ENCODE measurements around the gene R3HCC1L. TPM values are rescaled to one million over a fixed set of nuclear protein-coding genes. Genes with fewer than 3 reads are reported as not detected.
"Not testable (repeated sequence)": the region's sequence is repeated elsewhere in the genome, so short reads cannot be mapped to it uniquely, and the experiment has no call there.

Gene R3HCC1L
- total RNA-seq, 1 experiment from 2014 or later, result 38.3 TPM

- no peak for DNase-seq (ENCODE audit: low read depth, low spot score)
- in situ Hi-C loops (cut with HindIII; ENCODE audit: low pct_unique_long_range_greater_than_20kb, low sequenced_read_pairs), result no loop called here
Observed at GRCh38 chr10:98115031-98115787, 19.2 kb upstream of the R3HCC1L start.

- no peak for DNase-seq (ENCODE audit: low read depth, low spot score)
- in situ Hi-C loops (cut with HindIII; ENCODE audit: low pct_unique_long_range_greater_than_20kb, low sequenced_read_pairs), result no loop called here
Observed at GRCh38 chr10:98119891-98120290, 14.6 kb upstream of the R3HCC1L start.

- DNase-seq (ENCODE audit: low read depth, low spot score), result no peak
- in situ Hi-C loops (cut with HindIII; ENCODE audit: low pct_unique_long_range_greater_than_20kb, low sequenced_read_pairs), result no loop called here
Observed at GRCh38 chr10:98125940-98126631, 8.4 kb upstream of the R3HCC1L start.

GRCh38 chr10:98128802-98129201 lies 5.7 kb upstream of the R3HCC1L start:
- in situ Hi-C loops (cut with HindIII; ENCODE audit: low pct_unique_long_range_greater_than_20kb, low sequenced_read_pairs), result no loop called here

GRCh38 chr10:98131619-98132018 lies 2.8 kb upstream of the R3HCC1L start:
- in situ Hi-C loops (cut with HindIII; ENCODE audit: low pct_unique_long_range_greater_than_20kb, low sequenced_read_pairs), result no loop called here
- no peak for DNase-seq (ENCODE audit: low read depth, low spot score)

More at GRCh38 chr10:98128802-98129201, 5.7 kb upstream of the R3HCC1L start:
- no peak for DNase-seq (ENCODE audit: low read depth, low spot score)

- in situ Hi-C loops (cut with HindIII; ENCODE audit: low pct_unique_long_range_greater_than_20kb, low sequenced_read_pairs); DNase-seq (ENCODE audit: low read depth, low spot score): not testable (repeated sequence)
Observed at GRCh38 chr10:98133075-98133752, 1.2 kb upstream of the R3HCC1L start.

GRCh38 chr10:98134117-98134430 lies 383 bp upstream of the R3HCC1L start:
- in situ Hi-C loops (cut with HindIII; ENCODE audit: low pct_unique_long_range_greater_than_20kb, low sequenced_read_pairs), result no loop called here
- no peak for DNase-seq (ENCODE audit: low read depth, low spot score)

GRCh38 chr10:98135222-98135899 lies 904 bp downstream of the R3HCC1L start:
- in situ Hi-C loops (cut with HindIII; ENCODE audit: low pct_unique_long_range_greater_than_20kb, low sequenced_read_pairs), result no loop called here
- no peak for DNase-seq (ENCODE audit: low read depth, low spot score)

- DNase-seq (ENCODE audit: low read depth, low spot score); in situ Hi-C loops (cut with HindIII; ENCODE audit: low pct_unique_long_range_greater_than_20kb, low sequenced_read_pairs): not testable (repeated sequence)
Observed at GRCh38 chr10:98136775-98137174, 2.3 kb downstream of the R3HCC1L start.

- in situ Hi-C loops (cut with HindIII; ENCODE audit: low pct_unique_long_range_greater_than_20kb, low sequenced_read_pairs), result no loop called here
- no peak for DNase-seq (ENCODE audit: low read depth, low spot score)
Observed at GRCh38 chr10:98138031-98138430, 3.6 kb downstream of the R3HCC1L start.

- no peak for DNase-seq (ENCODE audit: low read depth, low spot score)
- in situ Hi-C loops (cut with HindIII; ENCODE audit: low pct_unique_long_range_greater_than_20kb, low sequenced_read_pairs), result no loop called here
Observed at GRCh38 chr10:98139431-98139830, 5.0 kb downstream of the R3HCC1L start.

- peak; percentile 25 for DNase-seq (ENCODE audit: low read depth, low spot score)
- in situ Hi-C loops (cut with HindIII; ENCODE audit: low pct_unique_long_range_greater_than_20kb, low sequenced_read_pairs), result no loop called here
Observed at GRCh38 chr10:98141484-98142073, 7.1 kb downstream of the R3HCC1L start.

GRCh38 chr10:98144985-98145384 lies 10.5 kb downstream of the R3HCC1L start:
- in situ Hi-C loops (cut with HindIII; ENCODE audit: low pct_unique_long_range_greater_than_20kb, low sequenced_read_pairs), result no loop called here

GRCh38 chr10:98149858-98150257 lies 15.4 kb downstream of the R3HCC1L start:
- DNase-seq (ENCODE audit: low read depth, low spot score), result no peak
- in situ Hi-C loops (cut with HindIII; ENCODE audit: low pct_unique_long_range_greater_than_20kb, low sequenced_read_pairs), result loop anchor here (25.0 kb wide), 1 partner anchor 162 kb away; no protein-coding TSS in a partner anchor

More at GRCh38 chr10:98144985-98145384, 10.5 kb downstream of the R3HCC1L start:
- peak; percentile 37 for DNase-seq (ENCODE audit: low read depth, low spot score)

- in situ Hi-C loops (cut with HindIII; ENCODE audit: low pct_unique_long_range_greater_than_20kb, low sequenced_read_pairs), result loop anchor here (25.0 kb wide), 1 partner anchor 162 kb away; no protein-coding TSS in a partner anchor
- no peak for DNase-seq (ENCODE audit: low read depth, low spot score)
Observed at GRCh38 chr10:98150544-98150943, 16.1 kb downstream of the R3HCC1L start.

GRCh38 chr10:98152778-98153177 lies 18.3 kb downstream of the R3HCC1L start:
- DNase-seq (ENCODE audit: low read depth, low spot score), result not testable (repeated sequence)
- in situ Hi-C loops (cut with HindIII; ENCODE audit: low pct_unique_long_range_greater_than_20kb, low sequenced_read_pairs), result loop anchor here (25.0 kb wide), 1 partner anchor 160 kb away; no protein-coding TSS in a partner anchor

GRCh38 chr10:98153213-98153958 lies 18.9 kb downstream of the R3HCC1L start:
- peak; percentile 92 for DNase-seq (ENCODE audit: low read depth, low spot score)

More at GRCh38 chr10:98153213-98153958, 18.9 kb downstream of the R3HCC1L start:
- in situ Hi-C loops (cut with HindIII; ENCODE audit: low pct_unique_long_range_greater_than_20kb, low sequenced_read_pairs), result loop anchor here (25.0 kb wide), 1 partner anchor 159 kb away; no protein-coding TSS in a partner anchor
